ENCODE results near the gene RELT.

The RELT gene

DNA sequence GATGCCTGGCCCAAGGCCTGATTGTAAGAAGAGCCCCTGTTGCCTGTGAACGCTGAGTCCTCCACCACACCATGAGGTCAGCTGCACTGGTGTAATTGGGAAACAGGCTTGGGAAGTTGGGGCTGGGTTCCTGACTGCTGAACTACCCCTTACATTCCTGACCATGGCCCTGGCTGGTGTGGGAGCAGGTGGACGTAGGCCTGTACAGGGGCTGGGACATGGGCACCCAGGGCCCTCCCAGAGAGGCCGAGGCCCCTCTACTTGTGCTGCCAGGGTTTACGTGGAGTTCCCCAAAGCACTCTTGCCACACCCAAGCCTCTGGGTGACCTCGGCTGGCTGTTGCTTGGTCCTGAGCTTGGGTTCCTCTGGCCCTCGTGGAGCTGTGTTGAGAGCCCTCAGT, 5.4 kb downstream of the RELT start:
- Mint-ChIP-seq H3K4me3 (no peak overlapping the region), H3K27ac (peak overlapping the region in 1 of 2 donors; percentile 42)
- ATAC-seq: no peak

DNA sequence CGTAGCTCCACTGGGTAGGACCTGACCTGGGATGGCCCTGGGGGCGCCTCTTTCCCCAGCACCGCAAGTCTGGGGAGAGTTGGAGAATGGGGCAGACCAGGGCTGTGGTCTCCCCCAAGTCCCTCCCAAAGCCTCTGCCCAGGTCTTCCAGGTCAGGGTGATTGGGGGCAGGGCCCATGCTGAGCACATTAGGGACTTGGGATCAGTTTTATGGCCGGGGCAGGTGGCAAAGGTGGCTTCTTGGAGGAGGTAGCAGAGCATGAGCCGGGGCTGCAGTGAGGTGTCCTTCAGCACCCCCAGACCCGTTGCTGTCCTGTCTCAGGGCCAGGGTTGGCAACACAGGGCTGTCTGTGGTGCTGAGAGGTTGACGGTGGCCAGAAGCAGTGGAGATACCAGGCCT, 6.0 kb downstream of the RELT start:
- ATAC-seq: no peak
- peak overlapping the region in 1 of 2 donors; percentile 89 for H3K27ac Mint-ChIP-seq
- H3K9me3 Mint-ChIP-seq: no peaks in the 10 kb centered on the region
- no peak overlapping the region for H3K4me3 Mint-ChIP-seq
- peaks cover 99% of the 10 kb centered on the region for H3K4me1 Mint-ChIP-seq
- no peaks in the 10 kb centered on the region for H3K27me3 Mint-ChIP-seq
- DNase-seq: no peak

More for the DNA sequence above, 5.4 kb downstream of the RELT start:
- DNase-seq: no peak
- Mint-ChIP-seq H3K4me1 (peaks cover 99% of the 10 kb centered on the region), H3K27me3 (no peaks in the 10 kb centered on the region), H3K9me3 (no peaks in the 10 kb centered on the region)

DNA sequence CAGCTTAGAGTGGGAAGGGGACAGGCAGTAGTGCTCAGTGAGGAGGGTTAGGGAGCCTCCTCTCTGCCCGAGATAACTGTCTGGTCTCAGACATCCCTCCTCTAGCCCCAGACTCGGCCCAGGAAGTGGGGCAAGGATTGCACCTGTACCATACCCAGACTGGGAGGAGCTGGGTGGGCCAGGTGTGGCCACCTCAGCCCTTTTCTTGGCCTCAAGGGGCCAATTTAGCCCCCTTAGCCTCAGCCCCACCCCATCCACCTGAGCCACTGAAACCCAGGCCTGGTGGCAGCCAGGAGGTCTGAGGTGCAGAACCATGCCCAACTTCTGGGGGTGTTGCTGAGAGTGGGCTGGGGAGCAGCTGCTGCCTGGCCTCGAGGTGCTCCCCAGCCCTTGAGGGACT, 6.5 kb downstream of the RELT start:
- DNase-seq: no peak
- Mint-ChIP-seq H3K4me1 (peaks cover 98% of the 10 kb centered on the region), H3K9me3 (no peaks in the 10 kb centered on the region), H3K27ac (no peak overlapping the region), H3K27me3 (no peaks in the 10 kb centered on the region), H3K4me3 (no peak overlapping the region)
- no peak for ATAC-seq

DNA sequence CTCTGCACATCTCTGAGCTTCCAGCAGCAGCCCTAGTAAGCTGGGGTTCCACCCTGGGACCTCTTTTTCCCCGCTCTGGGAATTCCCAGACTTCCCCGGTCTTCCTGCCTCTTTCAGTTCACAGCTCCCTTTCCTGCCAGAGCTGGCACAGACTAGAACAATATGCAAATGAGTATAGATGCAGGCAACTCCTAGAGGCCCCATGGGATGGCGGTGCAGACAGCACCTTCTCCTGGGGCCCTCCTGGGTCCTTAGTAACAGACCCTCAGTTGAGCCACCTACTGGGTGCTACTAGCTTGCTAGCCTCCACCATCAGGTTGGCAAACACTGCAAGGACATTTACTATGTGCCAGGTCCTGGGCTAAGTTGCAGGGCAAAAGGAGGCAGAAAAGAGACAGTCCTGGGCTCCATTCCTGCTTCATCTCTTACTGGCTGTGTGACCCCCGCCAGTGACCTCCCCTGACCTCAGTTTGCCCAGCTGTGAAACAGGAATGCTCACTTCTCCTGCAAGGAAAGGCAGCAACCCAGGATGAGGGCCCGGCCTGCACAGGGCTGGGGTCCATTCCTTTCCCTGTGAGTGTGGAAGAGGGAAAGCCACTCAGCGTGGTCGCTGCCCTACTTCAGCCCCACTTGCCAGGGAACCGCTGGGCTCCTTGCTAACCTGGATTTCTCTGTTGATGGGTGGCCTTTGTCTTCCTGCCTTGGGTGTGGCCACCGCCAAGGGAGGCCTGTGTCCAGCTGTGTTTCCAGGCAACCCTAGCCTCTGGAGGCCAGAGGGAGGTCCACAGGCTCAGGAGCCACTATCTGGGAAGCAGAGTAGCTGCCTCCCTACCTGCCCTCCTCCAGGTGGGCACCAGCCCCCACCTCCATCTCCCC, 7.3 kb downstream of the RELT start:
- no peaks in the 10 kb centered on the region for H3K9me3 Mint-ChIP-seq
- ATAC-seq: no peak
- H3K27me3 Mint-ChIP-seq: no peaks in the 10 kb centered on the region
- peak overlapping the region in 1 of 2 donors; percentile 85 for H3K27ac Mint-ChIP-seq
- no peak for DNase-seq
- H3K4me1 Mint-ChIP-seq: peaks cover 98% of the 10 kb centered on the region
- no peak overlapping the region for H3K4me3 Mint-ChIP-seq

DNA sequence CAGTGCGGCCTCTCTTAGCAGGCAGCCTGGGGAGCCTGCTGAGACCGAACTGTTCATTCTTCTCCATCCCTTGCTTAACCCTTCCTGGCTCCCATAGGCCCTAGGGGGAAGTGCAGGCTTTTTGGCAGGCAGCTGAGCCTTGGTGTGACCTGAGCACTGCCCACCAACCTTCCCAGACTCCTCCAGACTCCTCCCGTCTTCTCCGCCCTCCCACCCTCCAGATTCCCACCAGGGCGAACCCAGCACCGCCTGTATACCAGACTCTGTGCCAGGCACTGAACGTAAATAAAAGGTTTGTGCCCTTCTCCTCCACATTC, 7.9 kb downstream of the RELT start:
- Mint-ChIP-seq H3K27ac (peak overlapping the region; percentile 12 to 85), H3K27me3 (no peaks in the 10 kb centered on the region), H3K4me1 (peaks cover 96% of the 10 kb centered on the region), H3K9me3 (no peaks in the 10 kb centered on the region), H3K4me3 (no peak overlapping the region)
- no peak for ATAC-seq
- no peak for DNase-seq

DNA sequence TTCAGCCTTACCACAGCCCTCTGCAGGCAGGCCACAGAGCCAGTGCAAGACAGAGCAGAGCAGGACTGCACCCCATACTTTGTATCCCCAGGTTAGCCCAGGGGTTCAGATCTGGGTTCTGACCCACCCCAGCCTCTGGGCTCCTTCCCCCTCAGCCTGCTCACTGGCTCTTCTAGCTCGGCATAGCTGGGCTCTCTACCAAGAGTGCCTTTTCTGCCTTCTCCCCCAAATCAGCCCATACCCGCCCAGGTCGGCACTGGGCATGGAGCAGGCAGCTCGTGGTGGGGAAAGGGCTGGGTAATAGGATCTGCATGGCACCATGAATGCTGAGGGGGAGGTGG, 8.3 kb downstream of the RELT start:
- Mint-ChIP-seq H3K27me3 (no peaks in the 10 kb centered on the region), H3K27ac (peak overlapping the region; percentile 70 to 85), H3K4me3 (peak overlapping the region; percentile 17 to 67), H3K9me3 (no peaks in the 10 kb centered on the region), H3K4me1 (peaks cover 95% of the 10 kb centered on the region)
- DNase-seq: no peak
- ATAC-seq: peak; percentile 12

DNA sequence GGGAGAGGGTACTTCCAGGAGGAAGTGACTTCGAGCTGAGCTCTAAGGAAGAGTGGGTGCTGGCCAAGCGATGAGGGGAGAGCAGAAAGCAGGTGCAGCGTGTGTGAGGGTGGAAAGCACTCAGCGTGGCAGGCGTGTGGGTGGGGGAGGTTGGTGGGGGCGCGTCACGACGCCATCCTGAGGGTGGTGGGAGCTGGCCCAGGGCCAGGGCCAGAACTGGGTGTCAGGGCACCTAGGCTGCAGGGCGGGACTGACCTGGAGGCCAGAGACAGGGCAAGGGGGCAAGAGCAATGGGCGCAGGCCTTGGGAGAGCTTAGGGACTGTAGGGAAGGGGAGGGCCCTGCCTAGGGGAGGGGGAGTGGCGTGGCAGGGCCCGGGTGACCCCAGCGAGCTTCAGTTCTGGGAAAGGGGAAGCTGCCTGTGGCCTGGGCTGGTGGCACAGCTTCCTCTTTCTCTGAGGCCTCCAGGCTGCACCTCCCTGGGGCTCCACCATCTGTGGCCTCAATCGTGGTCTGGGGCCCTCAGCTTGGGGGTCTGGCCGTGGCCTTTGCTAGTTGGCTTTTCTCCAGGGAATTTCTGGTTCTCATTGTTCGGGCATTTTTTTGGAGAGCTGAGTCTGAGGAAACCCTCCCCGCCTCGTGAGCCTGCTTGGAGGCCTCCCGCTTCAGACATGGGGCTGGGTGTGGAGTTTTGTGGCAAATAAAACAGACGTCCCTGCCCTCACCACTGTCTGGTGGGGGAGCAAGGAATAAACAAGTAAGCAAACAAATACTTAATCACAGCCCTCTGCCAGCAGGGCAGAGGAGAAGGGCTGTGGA, 8.9 kb downstream of the RELT start:
- H3K4me3 Mint-ChIP-seq: peak overlapping the region; percentile 17 to 67
- ATAC-seq: peak; percentile 71
- DNase-seq: peak in 1 of 2 donors; percentile 41
- H3K27me3 Mint-ChIP-seq: no peaks in the 10 kb centered on the region
- peak overlapping the region; percentile 70 to 85 for H3K27ac Mint-ChIP-seq
- H3K4me1 Mint-ChIP-seq: peaks cover 95% of the 10 kb centered on the region
- no peaks in the 10 kb centered on the region for H3K9me3 Mint-ChIP-seq

DNA sequence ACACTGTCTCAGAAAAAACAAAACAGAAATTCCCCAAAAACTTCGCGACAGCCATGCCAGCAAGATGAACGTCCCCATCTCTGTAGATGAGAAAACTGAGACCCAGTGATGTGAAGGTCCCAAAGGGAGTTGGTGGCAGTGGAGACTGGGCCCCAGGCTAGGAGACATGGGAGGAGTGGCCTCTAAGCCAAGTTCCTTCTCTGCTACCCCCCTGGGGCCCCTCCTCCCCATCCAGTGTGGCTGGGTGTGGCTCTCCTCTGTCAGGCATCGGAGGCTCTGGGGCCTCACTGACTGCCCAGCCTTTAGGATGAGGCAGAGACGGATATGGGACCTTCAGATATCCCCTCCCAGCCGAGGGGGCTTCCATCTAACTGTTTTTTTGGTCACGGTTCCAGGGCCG, 9.8 kb downstream of the RELT start:
- no peaks in the 10 kb centered on the region for H3K9me3 Mint-ChIP-seq
- ATAC-seq (no peak), DNase-seq (no peak)
- peak overlapping the region in 1 of 2 donors; percentile 85 for H3K27ac Mint-ChIP-seq
- H3K4me3 Mint-ChIP-seq: no peak overlapping the region
- no peaks in the 10 kb centered on the region for H3K27me3 Mint-ChIP-seq
- H3K4me1 Mint-ChIP-seq: peaks cover 87% of the 10 kb centered on the region

DNA sequence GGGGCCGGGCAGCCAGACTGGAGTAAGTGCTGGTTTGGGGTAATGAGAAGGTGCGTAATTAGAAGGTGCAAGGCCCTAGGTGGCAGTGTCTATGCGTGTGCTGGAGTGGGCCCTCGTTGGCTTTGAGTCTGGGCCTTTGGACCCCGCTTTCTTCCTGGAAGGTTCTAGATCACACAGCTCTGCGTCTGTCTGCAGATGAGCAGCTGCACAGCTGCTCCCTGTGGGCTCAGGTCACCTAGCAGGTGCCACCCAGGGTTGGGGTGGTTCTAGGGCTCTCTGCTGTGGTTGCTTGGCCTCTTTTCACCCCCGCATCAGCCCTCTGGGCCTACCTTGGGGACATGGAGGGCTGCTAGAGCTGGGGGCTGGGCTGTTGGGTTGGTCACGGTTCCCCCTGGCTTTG, 10.3 kb downstream of the RELT start:
- Mint-ChIP-seq H3K27me3 (no peaks in the 10 kb centered on the region), H3K4me1 (peaks cover 81% of the 10 kb centered on the region), H3K9me3 (no peaks in the 10 kb centered on the region), H3K4me3 (no peak overlapping the region), H3K27ac (peak overlapping the region in 1 of 2 donors; percentile 93)
- ATAC-seq: no peak
- DNase-seq: no peak

DNA sequence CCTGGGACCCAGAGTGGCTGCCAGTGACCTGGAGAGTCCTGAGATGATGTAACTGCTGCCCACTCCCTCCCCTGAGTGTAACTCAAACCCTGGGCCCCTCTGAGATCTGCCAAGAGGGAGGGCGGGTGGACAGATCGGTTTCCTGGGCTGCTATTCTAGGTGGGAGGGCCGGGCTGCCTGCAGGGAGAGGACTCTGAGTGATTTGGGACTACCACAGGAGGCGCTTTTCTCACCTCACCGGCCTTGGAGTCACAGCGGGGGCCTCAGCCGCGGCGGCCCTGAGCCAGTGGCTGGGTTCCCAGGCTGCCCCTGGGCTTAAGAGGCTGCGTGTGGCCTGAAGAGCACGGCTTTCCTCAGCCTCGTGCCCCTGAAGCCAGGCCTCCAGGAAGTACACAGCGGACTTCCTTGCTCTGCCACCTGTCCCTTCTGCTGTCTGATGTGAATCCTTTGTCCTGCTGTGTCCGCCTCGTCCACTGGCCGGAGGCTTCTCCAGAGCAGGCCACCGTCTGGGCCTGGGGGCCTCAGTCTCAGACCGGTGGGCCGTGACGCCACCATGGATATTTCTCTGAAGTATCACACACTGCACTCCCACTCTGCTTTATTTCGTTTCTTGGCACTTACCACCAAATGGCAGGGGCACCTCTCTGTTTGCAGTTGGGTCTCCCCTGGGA, 11.5 kb downstream of the RELT start:
- peak overlapping the region in 1 of 2 donors; percentile 93 for H3K27ac Mint-ChIP-seq
- peaks cover 70% of the 10 kb centered on the region for H3K4me1 Mint-ChIP-seq
- H3K9me3 Mint-ChIP-seq: no peaks in the 10 kb centered on the region
- H3K27me3 Mint-ChIP-seq: no peaks in the 10 kb centered on the region
- no peak overlapping the region for H3K4me3 Mint-ChIP-seq
- no peak for DNase-seq
- ATAC-seq: no peak

DNA sequence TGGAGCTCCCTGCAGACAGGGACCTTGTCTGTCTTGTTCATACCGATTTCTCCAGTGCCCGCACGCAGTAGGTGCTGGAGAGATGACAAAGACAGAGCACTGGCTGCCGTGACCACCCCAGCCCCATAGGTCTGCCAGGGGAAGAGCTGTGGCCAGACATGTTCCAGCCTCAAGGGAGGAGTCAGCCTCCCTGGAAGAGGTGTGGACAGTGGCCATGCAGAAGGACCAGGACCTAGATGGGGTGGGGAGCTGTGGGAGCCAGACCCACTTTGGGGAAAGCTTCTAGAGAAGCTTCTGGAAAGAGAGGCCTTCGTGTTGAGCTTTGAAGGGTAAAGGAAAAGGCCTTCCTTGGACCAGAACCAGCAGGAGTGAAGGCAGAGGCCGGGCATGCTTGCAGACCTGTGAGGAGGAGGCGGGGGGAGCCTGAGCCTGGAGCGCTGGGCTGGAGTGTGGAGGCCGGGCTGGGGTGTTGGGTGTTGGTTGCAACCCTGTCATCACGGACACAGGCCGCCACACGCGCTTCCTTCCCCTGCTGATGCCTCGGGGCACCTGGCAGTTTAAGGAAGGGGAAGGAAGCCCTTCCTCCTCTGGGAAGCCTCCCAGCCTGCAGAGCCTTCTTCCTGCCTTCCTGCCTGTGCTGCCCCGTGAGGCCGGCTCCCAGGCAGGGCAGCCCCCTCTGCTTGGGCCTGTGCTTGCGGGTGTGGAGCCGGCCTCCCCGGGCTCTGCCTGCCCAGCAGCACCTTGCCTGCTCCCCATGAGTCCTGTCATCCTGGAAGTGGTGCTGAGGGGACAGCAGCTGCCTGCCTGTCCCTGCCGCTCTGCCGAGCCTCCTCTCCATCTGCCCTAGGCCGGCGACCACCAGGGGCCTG, 12.3 kb downstream of the RELT start:
- DNase-seq (no peak), ATAC-seq (no peak)
- Mint-ChIP-seq H3K4me3 (no peak overlapping the region), H3K4me1 (peaks cover 62% of the 10 kb centered on the region), H3K27me3 (no peaks in the 10 kb centered on the region), H3K27ac (peak overlapping the region; percentile 65 to 71), H3K9me3 (no peaks in the 10 kb centered on the region)

DNA sequence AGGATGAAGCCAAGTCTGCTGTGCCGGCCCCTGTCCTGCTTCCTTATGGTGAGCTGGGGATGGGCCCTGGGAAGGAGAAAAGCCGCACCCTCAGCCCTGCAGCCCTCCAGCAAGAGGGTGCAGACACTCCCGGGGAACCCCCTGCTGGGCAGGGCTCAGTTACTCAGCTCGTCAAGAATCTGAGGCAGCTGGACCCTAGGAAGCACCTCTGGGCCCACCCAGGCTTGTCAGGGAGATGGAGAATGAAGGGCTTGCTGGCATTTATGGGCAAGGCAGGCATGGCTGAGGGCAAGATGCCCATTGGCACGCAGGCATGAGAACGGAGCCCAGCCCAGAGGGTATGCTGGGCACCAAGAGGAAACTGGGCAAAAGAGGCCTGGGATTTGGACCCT, 12.9 kb downstream of the RELT start:
- no peaks in the 10 kb centered on the region for H3K27me3 Mint-ChIP-seq
- no peak overlapping the region for H3K4me3 Mint-ChIP-seq
- H3K27ac Mint-ChIP-seq: peak overlapping the region; percentile 14 to 71
- no peak for DNase-seq
- H3K9me3 Mint-ChIP-seq: no peaks in the 10 kb centered on the region
- peaks cover 56% of the 10 kb centered on the region for H3K4me1 Mint-ChIP-seq
- ATAC-seq: no peak

DNA sequence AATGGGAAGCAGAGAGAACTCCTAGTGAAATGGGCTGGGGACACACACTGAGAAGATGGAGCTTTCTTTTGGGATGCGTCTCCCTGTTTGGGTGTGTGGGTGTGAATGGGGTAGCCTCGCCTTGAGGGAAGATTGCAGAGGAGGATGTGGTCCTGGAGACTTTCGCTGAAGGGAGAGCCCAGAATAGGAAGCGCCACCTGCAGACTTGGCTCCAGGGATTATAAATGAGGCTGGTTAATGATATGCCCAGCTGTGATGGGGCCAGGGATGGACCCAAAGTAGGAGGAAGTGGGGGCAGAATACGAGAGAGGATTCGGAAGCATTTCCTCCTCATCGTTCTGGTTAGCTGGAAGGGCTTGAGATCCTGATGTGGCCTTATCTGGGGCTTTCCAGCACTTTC, 13.7 kb downstream of the RELT start:
- peaks cover 48% of the 10 kb centered on the region for H3K4me1 Mint-ChIP-seq
- ATAC-seq (no peak), DNase-seq (no peak)
- H3K9me3 Mint-ChIP-seq: no peaks in the 10 kb centered on the region
- H3K4me3 Mint-ChIP-seq: no peak overlapping the region
- no peak overlapping the region for H3K27ac Mint-ChIP-seq
- no peaks in the 10 kb centered on the region for H3K27me3 Mint-ChIP-seq

DNA sequence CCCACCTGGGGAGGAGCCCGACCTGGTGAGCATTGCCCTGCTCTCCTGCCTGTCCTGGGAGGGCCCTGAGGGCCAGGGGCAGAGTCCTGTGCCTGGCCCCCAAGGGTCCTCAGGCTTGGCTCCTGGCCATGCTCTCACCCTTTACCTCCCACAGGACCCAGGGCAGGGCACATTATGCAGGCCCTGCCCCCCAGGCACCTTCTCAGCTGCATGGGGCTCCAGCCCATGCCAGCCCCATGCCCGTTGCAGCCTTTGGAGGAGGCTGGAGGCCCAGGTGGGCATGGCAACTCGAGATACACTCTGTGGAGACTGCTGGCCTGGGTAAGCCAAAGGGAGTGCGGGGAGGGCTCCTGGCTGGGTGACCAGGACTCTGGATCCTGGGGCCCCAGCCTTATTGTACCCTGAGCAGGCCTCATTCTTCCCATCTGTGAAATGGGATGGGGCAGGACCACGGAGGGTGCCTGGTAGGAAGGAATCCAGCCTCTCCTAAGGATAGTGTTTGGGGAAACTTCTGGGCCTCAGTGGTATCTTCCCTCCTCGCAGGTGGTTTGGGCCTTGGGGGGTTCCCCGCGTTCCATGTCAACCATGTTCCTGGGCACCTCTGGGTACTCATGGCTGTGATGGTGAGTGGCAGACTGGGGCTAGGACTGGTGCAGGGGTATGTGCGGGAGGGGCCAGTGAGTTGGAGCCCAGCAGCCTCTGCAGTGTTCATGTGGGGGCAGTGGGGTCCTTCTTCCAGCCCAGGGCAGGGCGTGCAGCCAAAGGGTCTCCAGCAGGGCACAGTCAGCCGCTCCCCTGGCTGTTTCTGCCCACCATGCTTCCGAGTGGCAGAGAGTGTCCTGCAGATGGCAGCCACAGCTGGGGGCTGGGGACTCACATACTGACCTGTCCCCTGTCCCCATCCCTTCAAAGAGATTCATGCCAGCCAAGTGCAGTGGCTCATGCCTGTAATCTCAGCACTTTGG, 14.7 kb downstream of the RELT start:
- H3K4me1 Mint-ChIP-seq: peaks cover 38% of the 10 kb centered on the region
- DNase-seq (no peak), ATAC-seq (no peak)
- no peaks in the 10 kb centered on the region for H3K9me3 Mint-ChIP-seq
- H3K4me3 Mint-ChIP-seq: no peak overlapping the region
- no peaks in the 10 kb centered on the region for H3K27me3 Mint-ChIP-seq
- peak overlapping the region; percentile 38 to 58 for H3K27ac Mint-ChIP-seq
